IMR-90 (cell line): Measurements from ENCODE around the gene WNT2B. TPM values are rescaled to one million over a fixed set of nuclear protein-coding genes. Genes with fewer than 3 reads are reported as not detected.
A peak's percentile ranks its signal among the peaks of the same experiment; 100 is the strongest.

ENCODE experiments used
- ATAC-seq: fragments of 200-7000 bp; cut with Tn5 transposase; 2 replicates; pipeline ENCODE4 v1.9.1; 2020; ENCODE audit warnings: low read depth, mild to moderate bottlenecking, moderate library complexity
- BruUV-seq: library from RNA; stranded (reverse); fragments of 400-500 nt; replicated peaks from 2 replicates; lab custom pipeline; 2021; lab: Mats Ljungman, UMichigan
- CTCF ChIA-PET: fragments of 300-600 bp; formaldehyde crosslinking; extraction: SDS; loops from one replicate; lab custom pipeline; 2021; ENCODE audit warnings: antibody characterized with exemption; lab: Yijun Ruan, JAX
- POLR2A ChIA-PET: fragments of 300-600 bp; sonication (Branson Sonifier 250); formaldehyde crosslinking; loops from one replicate; lab custom pipeline; 2022; ENCODE audit warnings: antibody characterized with exemption; ENCODE audit not compliant: unreplicated experiment; lab: Charles Lee
- DNase-seq: peaks from one replicate; pipeline ENCODE4 v3.0.0; 2013
- H2AFZ ChIP-seq: replicated peaks from 2 replicates; pipeline ENCODE3; 2013; ENCODE audit warnings: low read length, mild to moderate bottlenecking; ENCODE audit not compliant: poor library complexity
- H2AK5ac ChIP-seq: 2 replicates; pipeline ENCODE4 v1.6.1; 2013; ENCODE audit warnings: low read depth, low read length, inconsistent platforms
- H2AK9ac ChIP-seq: replicated peaks from 2 replicates; pipeline ENCODE3; 2013; ENCODE audit warnings: mild to moderate bottlenecking, low read depth, low read length, moderate library complexity; ENCODE audit not compliant: poor library complexity
- H2BK120ac ChIP-seq: 2 replicates; pipeline ENCODE4 v1.6.1; 2013; ENCODE audit warnings: low read depth, low read length, inconsistent platforms
- H2BK15ac ChIP-seq: 3 replicates; pipeline ENCODE4 v1.6.1; 2013; ENCODE audit warnings: low read depth, low read length, inconsistent platforms
- H2BK20ac ChIP-seq: 2 replicates; pipeline ENCODE4 v1.6.1; 2013; ENCODE audit warnings: low read depth, mild to moderate bottlenecking, inconsistent platforms, low read length, moderate library complexity
- H2BK5ac ChIP-seq: 2 replicates; pipeline ENCODE4 v1.6.1; 2013; ENCODE audit warnings: mild to moderate bottlenecking, low read depth, low read length, inconsistent platforms; ENCODE audit not compliant: poor library complexity, severe bottlenecking
- H3K14ac ChIP-seq: replicated peaks from 2 replicates; pipeline ENCODE4 v1.6.1; 2013; ENCODE audit warnings: low read depth, low read length, inconsistent platforms
- H3K18ac ChIP-seq: 2 replicates; pipeline ENCODE4 v1.6.1; 2013; ENCODE audit warnings: low read depth, low read length, control low read depth
- H3K23ac ChIP-seq: 2 replicates; pipeline ENCODE4 v1.6.1; 2013; ENCODE audit warnings: low read depth, low read length, inconsistent platforms
- H3K27ac ChIP-seq: 2 replicates; pipeline ENCODE4 v1.5.1; 2013; ENCODE audit warnings: mild to moderate bottlenecking, control low read depth, low read length; ENCODE audit not compliant: insufficient read depth
- H3K27me3 ChIP-seq: 2 replicates; pipeline ENCODE4 v1.6.1; 2013; ENCODE audit warnings: low read length; ENCODE audit not compliant: control insufficient read depth, insufficient read depth
- H3K36me3 ChIP-seq: 2 replicates; pipeline ENCODE4 v1.6.1; 2013; ENCODE audit warnings: low read length, mixed read lengths; ENCODE audit not compliant: control insufficient read depth, insufficient read depth
- H3K4ac ChIP-seq: 2 replicates; pipeline ENCODE4 v1.6.1; 2013; ENCODE audit warnings: low read depth, low read length, inconsistent platforms
- H3K4me1 ChIP-seq: 2 replicates; pipeline ENCODE4 v1.6.1; 2013; ENCODE audit warnings: low read length, mixed read lengths; ENCODE audit not compliant: control insufficient read depth, insufficient read depth
- H3K4me2 ChIP-seq: 2 replicates; pipeline ENCODE4 v1.6.1; 2013; ENCODE audit warnings: low read depth, mild to moderate bottlenecking, control low read depth, low read length, moderate library complexity
- H3K4me3 ChIP-seq: 2 replicates; pipeline ENCODE4 v1.5.1; 2013; ENCODE audit warnings: low read depth, mild to moderate bottlenecking, control low read depth, low read length, moderate library complexity; ENCODE audit not compliant: insufficient read depth
- H3K56ac ChIP-seq: 2 replicates; pipeline ENCODE4 v1.6.1; 2013; ENCODE audit warnings: low read length, inconsistent platforms; ENCODE audit not compliant: insufficient read depth; ENCODE audit errors: extremely low read depth
- H3K79me1 ChIP-seq, 2 experiments: 2 replicates each; pipeline ENCODE4 v1.6.1; 2013; ENCODE audit warnings: low read length in 2 of 2, inconsistent platforms in 1 of 2, low read depth in 1 of 2
- H3K9ac ChIP-seq: 2 replicates; pipeline ENCODE4 v1.6.1; 2013; ENCODE audit warnings: low read depth, low read length, control low read depth
- H3K9me1 ChIP-seq: 2 replicates; pipeline ENCODE4 v1.6.1; 2013; ENCODE audit warnings: low read length, inconsistent platforms; ENCODE audit not compliant: insufficient read depth
- H3K9me3 ChIP-seq: 2 replicates; pipeline ENCODE4 v1.6.1; 2013; ENCODE audit warnings: low read length; ENCODE audit not compliant: control insufficient read depth, insufficient read depth
- H4K20me1 ChIP-seq: 2 replicates; pipeline ENCODE4 v1.6.1; 2013; ENCODE audit warnings: low read length, inconsistent platforms; ENCODE audit not compliant: insufficient read depth
- H4K5ac ChIP-seq: 2 replicates; pipeline ENCODE4 v1.6.1; 2013; ENCODE audit warnings: mild to moderate bottlenecking, low read depth, low read length, control low read depth
- H4K8ac ChIP-seq, 2 experiments: 2 replicates each; pipeline ENCODE4 v1.6.1; 2013; ENCODE audit warnings: low read depth in 2 of 2, low read length in 2 of 2, control low read depth in 1 of 2, inconsistent platforms in 1 of 2
- H4K91ac ChIP-seq: 2 replicates; pipeline ENCODE4 v1.6.1; 2013; ENCODE audit warnings: low read depth, low read length, inconsistent platforms; ENCODE audit not compliant: insufficient read depth
- BHLHE40 ChIP-seq: fragments of 150-350 bp; IDR thresholded peaks from 2 replicates; pipeline ENCODE4 v1.6.1; 2016; ENCODE audit warnings: mild to moderate bottlenecking, low read depth, low read length
- CEBPB ChIP-seq: IDR thresholded peaks from 2 replicates; pipeline ENCODE4 v1.6.1; 2012; ENCODE audit warnings: low read depth, low read length, improper control_type of control experiment
- FOS ChIP-seq: fragments of 150-350 bp; IDR thresholded peaks from 2 replicates; pipeline ENCODE4 v1.6.1; 2016; ENCODE audit warnings: low read depth, low read length
- MAZ ChIP-seq: IDR thresholded peaks from 2 replicates; pipeline ENCODE4 v1.6.1; 2012; ENCODE audit warnings: low read depth, mild to moderate bottlenecking, low read length, improper control_type of control experiment, moderate library complexity, borderline replicate concordance
- POLR2A ChIP-seq: IDR thresholded peaks from 2 replicates; pipeline ENCODE4 v1.6.1; 2012; ENCODE audit warnings: mild to moderate bottlenecking, low read depth, low read length
- SMC3 ChIP-seq: fragments of 150-350 bp; IDR thresholded peaks from 2 replicates; pipeline ENCODE4 v1.6.1; 2016; ENCODE audit warnings: low read depth, mild to moderate bottlenecking, antibody characterized with exemption, low read length, moderate library complexity
- WGBS, 2 experiments: methylation state at CpG; one replicate each; pipeline versions ENCODE4 v1.1.5 to v1.1.7; 2013; ENCODE audit warnings: missing lambda C conversion rate in 2 of 2; ENCODE audit not compliant: insufficient read length in 1 of 2; ENCODE audit errors: extremely low coverage in 2 of 2; 5-methylcytosine and 5-hydroxymethylcytosine counted together
- dilution Hi-C: fragments of 300-500 bp; cut with HindIII; formaldehyde crosslinking; loops from one replicate; pipeline ENCODE4 v1.14.3; 2018; ENCODE audit warnings: low sequenced_read_pairs; ENCODE audit not compliant: unreplicated experiment
- in situ Hi-C: fragments of 300-500 bp; cut with MboI; formaldehyde crosslinking; loops from 3 replicates; pipeline ENCODE4 v1.14.3; 2019; ENCODE audit warnings: low sequenced_read_pairs, inconsistent platforms, mixed read lengths
- intact Hi-C: fragments of 100-400 bp; cut with micrococcal nuclease; formaldehyde crosslinking; loops from 2 replicates; pipeline ENCODE4 v1.10.0; 2022
- polyA plus RNA-seq, 3 experiments: library from polyadenylated mRNA; depleted of rRNA; stranded (reverse); fragments of >200 nt; gene quantifications; 2 replicates each; pipeline ENCODE4 v1.2.3, GENCODE V29; 2012; ENCODE audit warnings: low replicate concordance in 1 of 3
- total RNA-seq: library from RNA; depleted of rRNA; stranded (reverse); fragments of >200 nt; gene quantifications from 2 replicates; pipeline ENCODE4 v1.2.3, GENCODE V29; 2012

WNT2B gene
- total and polyA plus RNA-seq, 2 of the 4 experiments (the other 2 are of a cell fraction), result 0.50 to 0.54 TPM

GRCh38 chr1:112575154-112575804, 66.5 kb downstream of the WNT2B start:
- DNase-seq (peak; percentile 98), ATAC-seq (peak; percentile 98)
- Histone ChIP-seq H3K9ac (no peak overlapping the region), H3K79me1 (peaks cover 0 to 9% of the 10 kb centered on the region in 2 experiments; a peak in 3 of 4 replicates), H3K27ac (no peak overlapping the region), H2AFZ (no peak overlapping the region), H3K4me1 (peaks cover 4% of the 10 kb centered on the region), H2BK15ac (no peak overlapping the region), H3K4me3 (no peak overlapping the region), H2AK5ac (no peak overlapping the region), H3K23ac (no peak overlapping the region), H3K27me3 (no peaks in the 10 kb centered on the region), H3K56ac (no peak overlapping the region), H2BK5ac (peak overlapping the region; percentile 78), H2BK20ac (no peak overlapping the region), H4K8ac (0 out of 4 replicates have a peak overlapping the region, but pooled peaks of 1 of the 2 experiments have one; percentile 26), H4K91ac (no peak overlapping the region), H3K9me1 (0 out of 2 replicates have a peak, but pooled peaks cover 2% of the 10 kb centered on the region), H3K14ac (no peak overlapping the region), H2AK9ac (no peak overlapping the region), H2BK120ac (no peak overlapping the region), H3K9me3 (no peaks in the 10 kb centered on the region), H3K36me3 (peaks cover 9% of the 10 kb centered on the region), H3K18ac (no peak overlapping the region), H4K20me1 (no peaks in the 10 kb centered on the region; the same call in 1 of the 2 replicates), H3K4me2 (no peak overlapping the region), H3K4ac (no peak overlapping the region), H4K5ac (no peak overlapping the region)
- no TSS peak for BruUV-seq
- TF ChIP-seq SMC3 (no peak), MAZ (0 out of 2 replicates have a peak, but pooled peaks have one; percentile 12), POLR2A (no peak), BHLHE40 (peak; percentile 49; the same call in 1 of the 2 replicates), CEBPB (peak; percentile 81), FOS (peak; percentile 97)
- ChIA-PET POLR2A (interaction anchor here (0.5 kb wide), 1 partner anchor 181 kb away, joined by 4 read pairs; no protein-coding TSS in a partner anchor), CTCF (interaction anchor here (0.6 kb wide), 1 partner anchor 30 kb away, joined by 3 read pairs; no protein-coding TSS in a partner anchor)
- dilution Hi-C loops (no loop called here), intact Hi-C loops (loop anchor here (5.0 kb wide), 1 partner anchor 33 kb away; no protein-coding TSS in a partner anchor), in situ Hi-C loops (no loop called here)
- 48% methylated on average over 4 of the region's 8 CpGs; no CpG with 5 or more reads in 1 of the 2 experiments for WGBS, 2 experiments
